DOHH2 (cell line): Measurements from ENCODE around the gene SDHD.

Experiments used
- H3F3A ChIP-seq: fragments of 200-600 bp; sonication (generic), shearing (Covaris generic); 2 replicates; pipeline ENCODE4 v1.6.0; 2016; ENCODE audit warnings: antibody characterized with exemption, mild to moderate bottlenecking; ENCODE audit not compliant: control insufficient read depth, insufficient read depth
- H3K27ac ChIP-seq: fragments of 200-600 bp; sonication (generic); 2 replicates; pipeline ENCODE4 v1.5.1; 2014; ENCODE audit warnings: low read depth, mild to moderate bottlenecking, low read length, moderate library complexity
- H3K27me3 ChIP-seq: fragments of 200-600 bp; sonication (generic); 2 replicates; pipeline ENCODE4 v1.6.1; 2014; ENCODE audit warnings: mild to moderate bottlenecking, low read length, mixed read lengths; ENCODE audit not compliant: control insufficient read depth
- H3K36me3 ChIP-seq: fragments of 200-600 bp; sonication (generic); 2 replicates; pipeline ENCODE4 v1.6.1; 2014; ENCODE audit warnings: mild to moderate bottlenecking, low read length, moderate library complexity, mixed read lengths; ENCODE audit not compliant: control insufficient read depth
- H3K4me1 ChIP-seq: fragments of 200-600 bp; sonication (generic); 2 replicates; pipeline ENCODE4 v1.6.1; 2014; ENCODE audit warnings: mild to moderate bottlenecking, low read length, mixed read lengths; ENCODE audit not compliant: control insufficient read depth
- H3K4me2 ChIP-seq: fragments of 200-600 bp; sonication (generic); 2 replicates; pipeline ENCODE4 v1.6.0; 2014; ENCODE audit warnings: mild to moderate bottlenecking, low read length, moderate library complexity
- H3K4me3 ChIP-seq: fragments of 200-600 bp; sonication (generic); 2 replicates; pipeline ENCODE4 v1.5.1; 2014; ENCODE audit warnings: mild to moderate bottlenecking, low read length, mixed read lengths
- H3K79me2 ChIP-seq: fragments of 200-600 bp; sonication (generic); 2 replicates; pipeline ENCODE4 v1.6.1; 2014; ENCODE audit warnings: mild to moderate bottlenecking, low read length, mixed read lengths; ENCODE audit not compliant: control insufficient read depth
- H3K9me2 ChIP-seq: fragments of 200-600 bp; sonication (generic); replicated peaks from 2 replicates; pipeline ENCODE4 v1.6.1; 2014; ENCODE audit warnings: mild to moderate bottlenecking, low read length, mixed read lengths; ENCODE audit not compliant: control insufficient read depth
- H3K9me3 ChIP-seq: fragments of 200-600 bp; sonication (generic); 2 replicates; pipeline ENCODE4 v1.6.1; 2014; ENCODE audit warnings: antibody characterized with exemption, low read length, mixed read lengths; ENCODE audit not compliant: control insufficient read depth, insufficient read depth
- H4K20me1 ChIP-seq: fragments of 200-600 bp; sonication (generic); 2 replicates; pipeline ENCODE4 v1.6.0; 2014; ENCODE audit warnings: low read depth, mild to moderate bottlenecking, antibody characterized with exemption, low read length, moderate library complexity; ENCODE audit not compliant: control insufficient read depth, insufficient read depth
- EZH2phosphoT487 ChIP-seq: fragments of 200-600 bp; sonication (generic); IDR thresholded peaks from 2 replicates; pipeline ENCODE4 v1.6.1; 2017; ENCODE audit warnings: borderline replicate concordance, mild to moderate bottlenecking, antibody characterized with exemption, low read length, moderate library complexity, mixed read lengths
- TF ChIP-seq, protein P1 (sequence below): fragments of 200-600 bp; sonication (generic); IDR thresholded peaks from one replicate; pipeline ENCODE4 v1.5.1; 2014; ENCODE audit warnings: antibody characterized with exemption, mild to moderate bottlenecking, low read depth, low read length; ENCODE audit not compliant: poor library complexity, severe bottlenecking

The SDHD gene

DNA sequence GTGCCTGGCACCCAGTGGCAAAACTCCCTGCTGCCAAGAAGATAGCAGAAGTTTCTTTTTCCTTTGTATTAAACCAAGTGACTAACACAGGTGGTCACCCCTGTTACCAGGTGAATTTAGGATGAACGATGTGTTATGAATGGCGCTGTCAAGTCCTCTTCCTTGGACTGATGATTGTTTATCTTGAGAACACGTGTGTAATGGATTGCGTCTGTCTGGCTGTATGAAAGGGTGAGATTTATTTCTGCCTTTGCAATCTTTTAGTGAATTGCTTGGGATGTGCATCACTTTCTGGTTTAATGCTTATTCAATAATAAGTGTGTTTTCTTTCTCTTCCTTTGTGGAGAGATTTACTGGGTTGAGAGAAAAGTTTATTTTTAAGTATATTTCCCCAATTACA lies 36.5 kb downstream of the SDHD start:
- H3F3A ChIP-seq, result no peaks in the 10 kb centered on the region
- no peak overlapping the region for H3K27ac ChIP-seq
- H3K4me3 ChIP-seq, result no peak overlapping the region
- TF ChIP-seq EZH2phosphoT487, result no peak
- TF ChIP-seq, protein P1, sequence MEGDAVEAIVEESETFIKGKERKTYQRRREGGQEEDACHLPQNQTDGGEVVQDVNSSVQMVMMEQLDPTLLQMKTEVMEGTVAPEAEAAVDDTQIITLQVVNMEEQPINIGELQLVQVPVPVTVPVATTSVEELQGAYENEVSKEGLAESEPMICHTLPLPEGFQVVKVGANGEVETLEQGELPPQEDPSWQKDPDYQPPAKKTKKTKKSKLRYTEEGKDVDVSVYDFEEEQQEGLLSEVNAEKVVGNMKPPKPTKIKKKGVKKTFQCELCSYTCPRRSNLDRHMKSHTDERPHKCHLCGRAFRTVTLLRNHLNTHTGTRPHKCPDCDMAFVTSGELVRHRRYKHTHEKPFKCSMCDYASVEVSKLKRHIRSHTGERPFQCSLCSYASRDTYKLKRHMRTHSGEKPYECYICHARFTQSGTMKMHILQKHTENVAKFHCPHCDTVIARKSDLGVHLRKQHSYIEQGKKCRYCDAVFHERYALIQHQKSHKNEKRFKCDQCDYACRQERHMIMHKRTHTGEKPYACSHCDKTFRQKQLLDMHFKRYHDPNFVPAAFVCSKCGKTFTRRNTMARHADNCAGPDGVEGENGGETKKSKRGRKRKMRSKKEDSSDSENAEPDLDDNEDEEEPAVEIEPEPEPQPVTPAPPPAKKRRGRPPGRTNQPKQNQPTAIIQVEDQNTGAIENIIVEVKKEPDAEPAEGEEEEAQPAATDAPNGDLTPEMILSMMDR, result no peak
- no peaks in the 10 kb centered on the region for H4K20me1 ChIP-seq
- H3K9me3 ChIP-seq, result no peaks in the 10 kb centered on the region
- H3K79me2 ChIP-seq, result no peaks in the 10 kb centered on the region
- no peaks in the 10 kb centered on the region for H3K27me3 ChIP-seq
- no peaks in the 10 kb centered on the region for H3K9me2 ChIP-seq
- no peak overlapping the region for H3K4me2 ChIP-seq
- H3K36me3 ChIP-seq, result no peaks in the 10 kb centered on the region
- no peaks in the 10 kb centered on the region for H3K4me1 ChIP-seq

DNA sequence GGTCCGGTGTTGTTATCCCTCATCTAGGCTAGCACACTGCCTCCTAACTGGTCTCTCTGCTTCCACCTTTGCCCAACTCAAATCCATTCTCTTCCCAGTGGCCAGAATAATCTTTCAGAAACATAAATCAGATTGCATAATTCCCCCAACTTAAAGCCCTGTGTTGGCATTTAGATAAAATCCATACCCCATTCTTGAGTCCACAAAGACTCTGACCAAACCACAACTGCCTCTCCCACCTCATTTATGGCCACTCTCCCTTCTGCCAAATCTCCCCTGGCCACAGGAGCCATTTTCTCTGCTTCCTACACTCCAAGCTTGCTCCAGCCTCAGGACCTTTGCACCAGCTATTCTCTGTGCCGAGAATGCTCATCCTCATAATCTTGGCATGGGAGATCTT lies 40.4 kb downstream of the SDHD start:
- Histone ChIP-seq H3K9me3 (no peaks in the 10 kb centered on the region), H3K27ac (no peak overlapping the region), H3K79me2 (no peaks in the 10 kb centered on the region), H3K4me2 (no peak overlapping the region), H3K36me3 (no peaks in the 10 kb centered on the region), H3K4me1 (no peaks in the 10 kb centered on the region), H3K27me3 (no peaks in the 10 kb centered on the region), H3F3A (no peaks in the 10 kb centered on the region), H3K9me2 (no peaks in the 10 kb centered on the region), H4K20me1 (no peaks in the 10 kb centered on the region), H3K4me3 (no peak overlapping the region)
- TF ChIP-seq, protein P1, result no peak
- TF ChIP-seq EZH2phosphoT487, result no peak

DNA sequence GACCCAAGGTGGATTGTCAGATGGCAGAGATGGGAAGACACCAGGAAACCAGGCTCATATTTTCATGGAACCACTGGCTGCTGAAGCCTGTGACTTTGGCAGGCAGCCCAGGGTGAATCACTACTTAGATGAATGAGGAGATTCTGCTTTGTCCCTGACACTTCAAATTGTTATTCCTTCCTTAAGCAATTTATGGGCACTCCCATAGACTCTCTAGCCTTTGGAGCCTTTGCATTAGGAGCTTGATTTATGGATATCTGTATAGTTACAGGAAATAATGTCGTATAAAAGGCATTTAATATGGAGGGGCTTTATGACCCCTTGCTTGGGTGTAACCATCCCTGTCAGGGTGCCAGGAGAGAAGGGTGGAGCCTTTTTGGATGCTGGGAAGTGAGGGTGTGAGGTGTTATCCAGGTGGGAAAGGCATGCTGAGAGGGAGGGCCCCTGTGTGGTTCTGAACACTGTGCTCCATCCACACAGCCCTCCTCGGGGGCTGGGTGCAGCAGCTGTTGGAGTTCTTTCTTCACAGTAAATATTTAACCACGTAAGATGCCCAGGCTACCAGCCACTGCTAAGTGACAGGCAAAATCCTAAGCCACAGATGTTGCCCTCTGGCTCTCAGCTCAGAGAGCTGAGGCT lies 41.9 kb downstream of the SDHD start:
- Histone ChIP-seq H3K4me1 (no peaks in the 10 kb centered on the region), H3K36me3 (no peaks in the 10 kb centered on the region), H3K4me3 (no peak overlapping the region), H3K4me2 (no peak overlapping the region), H3K27ac (no peak overlapping the region), H3K27me3 (no peaks in the 10 kb centered on the region), H3F3A (no peaks in the 10 kb centered on the region), H3K79me2 (no peaks in the 10 kb centered on the region), H4K20me1 (no peaks in the 10 kb centered on the region), H3K9me3 (no peaks in the 10 kb centered on the region), H3K9me2 (no peaks in the 10 kb centered on the region)
- TF ChIP-seq, protein P1, result no peak
- TF ChIP-seq EZH2phosphoT487, result no peak
